ENCODE measurements around the gene SUZ12.

The SUZ12 gene

GRCh38 chr17:32006957-32007462 is 70.2 kb downstream of the SUZ12 start, which contains the start of gene LRRC37B:
Gene LRRC37B, plus strand, starts transcription at chr17:32007383. Its CDS starts 14,010 bp downstream, at chr17:32021393.
- Histone ChIP-seq H3K9me3 (no peaks in the 10 kb centered on the region), H3K4me3 (ENCODE audit: low read depth in 1 of 2, low read length in 1 of 2) (peak within 1 kb of the TSS; percentile 77 to 78), H3K36me3 (peaks cover 5% of the 10 kb centered on the region), H3K27me3 (peaks cover 19% of the 10 kb centered on the region), H3K27ac (peak within 1 kb of the TSS; percentile 92), H3K4me1 (ENCODE audit: control insufficient read depth in 1 of 2, insufficient read depth in 1 of 2, low read depth in 1 of 2, low read length in 1 of 2) (peaks cover 34 to 38% of the 10 kb centered on the region in 2 experiments)
- peak; percentile 99 for TF ChIP-seq CTCF (IDR thresholded peaks at IDR 0.05)

- H3K36me3 ChIP-seq, result no peaks in the 10 kb centered on the region
- H3K4me3 ChIP-seq (ENCODE audit: low read depth in 1 of 2, low read length in 1 of 2), result peak overlapping the region; percentile 77 to 78
- no peaks in the 10 kb centered on the region for H3K9me3 ChIP-seq
- H3K27ac ChIP-seq, result peak overlapping the region; percentile 92
- no peak for TF ChIP-seq CTCF (IDR thresholded peaks at IDR 0.05)
- peaks cover 19% of the 10 kb centered on the region for H3K27me3 ChIP-seq
- peaks cover 37 to 45% of the 10 kb centered on the region in 2 experiments for H3K4me1 ChIP-seq (ENCODE audit: control insufficient read depth in 1 of 2, insufficient read depth in 1 of 2, low read depth in 1 of 2, low read length in 1 of 2)
Observed at GRCh38 chr17:32007463-32008298, 70.9 kb downstream of the SUZ12 start.

- H3K4me3 ChIP-seq (ENCODE audit: low read depth in 1 of 2, low read length in 1 of 2), result peak overlapping the region; percentile 77 to 78
- peaks cover 19% of the 10 kb centered on the region for H3K27me3 ChIP-seq
- H3K4me1 ChIP-seq (ENCODE audit: control insufficient read depth in 1 of 2, insufficient read depth in 1 of 2, low read depth in 1 of 2, low read length in 1 of 2), result peaks cover 51 to 59% of the 10 kb centered on the region in 2 experiments
- no peaks in the 10 kb centered on the region for H3K9me3 ChIP-seq
- H3K36me3 ChIP-seq, result no peaks in the 10 kb centered on the region
- H3K27ac ChIP-seq, result no peak overlapping the region
- no peak for TF ChIP-seq CTCF (IDR thresholded peaks at IDR 0.05)
Observed at GRCh38 chr17:32009262-32009542, 72.4 kb downstream of the SUZ12 start.

- Histone ChIP-seq H3K36me3 (no peaks in the 10 kb centered on the region), H3K27ac (no peak overlapping the region), H3K4me1 (ENCODE audit: control insufficient read depth in 1 of 2, insufficient read depth in 1 of 2, low read depth in 1 of 2, low read length in 1 of 2) (peaks cover 60 to 68% of the 10 kb centered on the region in 2 experiments), H3K27me3 (peaks cover 16% of the 10 kb centered on the region), H3K9me3 (no peaks in the 10 kb centered on the region), H3K4me3 (ENCODE audit: low read depth in 1 of 2, low read length in 1 of 2) (peak overlapping the region in 1 of 2 experiments; percentile 78)
- TF ChIP-seq CTCF (IDR thresholded peaks at IDR 0.05), result no peak
Observed at GRCh38 chr17:32010114-32010513, 73.3 kb downstream of the SUZ12 start.

- Histone ChIP-seq H3K9me3 (no peaks in the 10 kb centered on the region), H3K4me3 (ENCODE audit: low read depth in 1 of 2, low read length in 1 of 2) (no peak overlapping the region), H3K36me3 (peaks cover 21% of the 10 kb centered on the region), H3K4me1 (ENCODE audit: control insufficient read depth in 1 of 2, insufficient read depth in 1 of 2, low read depth in 1 of 2, low read length in 1 of 2) (peaks cover 69 to 77% of the 10 kb centered on the region in 2 experiments), H3K27ac (peak overlapping the region; percentile 75), H3K27me3 (no peaks in the 10 kb centered on the region)
- no peak for TF ChIP-seq CTCF (IDR thresholded peaks at IDR 0.05)
Observed at GRCh38 chr17:32015245-32016013, 78.6 kb downstream of the SUZ12 start.

Measured in neutrophil (primary cell).